ENCODE measurements around the gene VPREB3. TPM values are rescaled to one million over a fixed set of nuclear protein-coding genes. Genes with fewer than 3 reads are reported as not detected.

The VPREB3 gene
- polyA plus RNA-seq, 3 donors = 0.88 to 1.0 (median 1.0) TPM

- DNase-seq = no peak
- no peaks in the 10 kb centered on the region for H3K9me3 Mint-ChIP-seq
- intact Hi-C loops (cut with micrococcal nuclease) = loop anchor here (2.0 to 5.0 kb wide), 3 partner anchors 53 to 226 kb away; partner anchors contain the start of genes DERL3 (in 2 of the 2) and CABIN1 (in 1 of the 2)
- H3K36me3 Mint-ChIP-seq = peaks cover 0 to 11% of the 10 kb centered on the region in 2 donors
- peak overlapping the region; percentile 42 to 94 (median 87) for H3K27ac Mint-ChIP-seq
- H3K4me1 Mint-ChIP-seq = peaks cover 15% of the 10 kb centered on the region
- Histone ChIP-seq H3K9ac (ENCODE audit: insufficient read depth, low read length, poor library complexity, severe bottlenecking) (peak overlapping the region; percentile 99), H3K79me2 (ENCODE audit: insufficient read depth, low read length) (peaks cover 41% of the 10 kb centered on the region), H3K9me3 (replicated peaks in 1 of 2; ENCODE audit: control insufficient read depth in 1 of 2, insufficient read depth in 1 of 2, low read length in 2 of 2) (no peaks in the 10 kb centered on the region), H2AFZ (ENCODE audit: insufficient read depth, low read depth, low read length, poor library complexity, severe bottlenecking) (peak overlapping the region; percentile 85), H3K4me2 (replicated peaks; ENCODE audit: extremely low read depth, low read length, poor library complexity, severe bottlenecking) (peak overlapping the region; percentile 80), H3K4me3 (replicated peaks in 1 of 3; ENCODE audit: low read depth in 2 of 3, low read length in 3 of 3) (peak overlapping the region in 2 of 3 experiments; percentile 24 to 80), H3K27ac (ENCODE audit: low read depth in 1 of 2, low read length in 2 of 2) (peak overlapping the region; percentile 89 to 93), H3K27me3 (ENCODE audit: control insufficient read depth in 2 of 2, insufficient read depth in 2 of 2, low read length in 2 of 2) (no peaks in the 10 kb centered on the region), H4K20me1 (ENCODE audit: insufficient read depth, low read length) (peaks cover 36% of the 10 kb centered on the region), H3K4me1 (ENCODE audit: control insufficient read depth in 1 of 2, insufficient read depth in 2 of 2, low read length in 2 of 2) (peaks cover 14 to 19% of the 10 kb centered on the region in 2 donors), H3K36me3 (replicated peaks in 1 of 2; ENCODE audit: control insufficient read depth in 1 of 2, insufficient read depth in 2 of 2, low read length in 2 of 2) (peaks cover 0 to 16% of the 10 kb centered on the region in 2 donors)
- TF ChIP-seq CTCF (IDR thresholded peaks at IDR 0.05) = no peak
- 100% methylated on average over 1 of the region's 9 CpGs for WGBS (ENCODE audit: insufficient coverage)
- peaks cover 0 to 4% (median 1%) of the 10 kb centered on the region in 3 donors for H3K27me3 Mint-ChIP-seq (ENCODE audit: low read depth in 3 of 3)
- peak overlapping the region in 1 of 2 donors; percentile 91 for H3K4me3 Mint-ChIP-seq
Observed at GRCh38 chr22:23786261-23786710, 32.1 kb upstream of the VPREB3 start.

- peaks cover 0 to 2% of the 10 kb centered on the region in 2 donors for H3K36me3 ChIP-seq (replicated peaks in 1 of 2; ENCODE audit: control insufficient read depth in 1 of 2, insufficient read depth in 2 of 2, low read length in 2 of 2)
- H3K9me3 Mint-ChIP-seq = no peaks in the 10 kb centered on the region
- H3K27me3 ChIP-seq (ENCODE audit: control insufficient read depth in 2 of 2, insufficient read depth in 2 of 2, low read length in 2 of 2) = no peaks in the 10 kb centered on the region
- peaks cover 0 to 6% (median 1%) of the 10 kb centered on the region in 3 donors for H3K27me3 Mint-ChIP-seq (ENCODE audit: low read depth in 3 of 3)
- H3K27ac ChIP-seq (ENCODE audit: low read depth in 1 of 2, low read length in 2 of 2) = no peak overlapping the region
- no peak overlapping the region for H3K4me3 ChIP-seq (replicated peaks in 1 of 3; ENCODE audit: low read depth in 2 of 3, low read length in 3 of 3)
- peak overlapping the region; percentile 48 for H2AFZ ChIP-seq (ENCODE audit: insufficient read depth, low read depth, low read length, poor library complexity, severe bottlenecking)
- H4K20me1 ChIP-seq (ENCODE audit: insufficient read depth, low read length) = peaks cover 21% of the 10 kb centered on the region
- H3K27ac Mint-ChIP-seq = no peak overlapping the region
- TF ChIP-seq CTCF (IDR thresholded peaks at IDR 0.05) = no peak
- H3K9me3 ChIP-seq (replicated peaks in 1 of 2; ENCODE audit: control insufficient read depth in 1 of 2, insufficient read depth in 1 of 2, low read length in 2 of 2) = no peaks in the 10 kb centered on the region
- H3K4me2 ChIP-seq (replicated peaks; ENCODE audit: extremely low read depth, low read length, poor library complexity, severe bottlenecking) = no peak overlapping the region
- no peak overlapping the region for H3K9ac ChIP-seq (ENCODE audit: insufficient read depth, low read length, poor library complexity, severe bottlenecking)
- intact Hi-C loops (cut with micrococcal nuclease) = no loop called here
- peaks cover 21% of the 10 kb centered on the region for H3K79me2 ChIP-seq (ENCODE audit: insufficient read depth, low read length)
- H3K4me1 Mint-ChIP-seq = peaks cover 13% of the 10 kb centered on the region
- DNase-seq = no peak
- peaks cover 0 to 2% of the 10 kb centered on the region in 2 donors for H3K36me3 Mint-ChIP-seq
- H3K4me1 ChIP-seq (ENCODE audit: control insufficient read depth in 1 of 2, insufficient read depth in 2 of 2, low read length in 2 of 2) = peaks cover 14 to 19% of the 10 kb centered on the region in 2 donors
- H3K4me3 Mint-ChIP-seq = no peak overlapping the region
- 13% methylated on average over 1 of the region's 8 CpGs for WGBS (ENCODE audit: insufficient coverage)
Observed at GRCh38 chr22:23784215-23784732, 30.0 kb upstream of the VPREB3 start.

Data from CD14-positive monocyte (primary cell).